ENCODE data around the gene KCNJ1. TPM values are rescaled to one million over a fixed set of nuclear protein-coding genes. Genes with fewer than 3 reads are reported as not detected.

Gene KCNJ1
- total and polyA plus RNA-seq, 2 experiments from 2014 or later, result 0.16 TPM; not detected in 1

- TF ChIP-seq REST (IDR thresholded peaks at IDR 0.05; ENCODE audit: unreplicated experiment) (no peak), ZNF331 (CRISPR knock-in tag; IDR thresholded peaks at IDR 0.05; ENCODE audit: low read depth) (no peak), CTCF (conservative IDR thresholded peaks at IDR 0.05; ENCODE audit: low read depth in 2 of 2) (no peak), CREB1 (CRISPR knock-in tag; IDR thresholded peaks at IDR 0.05; ENCODE audit: low read depth) (no peak), ETS1 (IDR thresholded peaks at IDR 0.05) (no peak), POLR2AphosphoS5 (IDR thresholded peaks at IDR 0.05; ENCODE audit: low read depth) (no peak)
These were observed 48.0 kb upstream of the KCNJ1 start (continued) for GRCh38 chr11:128915149-128915521.

GRCh38 chr11:128914216-128915148 is 47.4 kb upstream of the KCNJ1 start:
- Histone ChIP-seq H3F3A (replicated peaks; ENCODE audit: low read depth) (no peaks in the 10 kb centered on the region), H3K79me2 (replicated peaks; ENCODE audit: insufficient read depth) (no peaks in the 10 kb centered on the region), H3K9me2 (ENCODE audit: insufficient read depth) (no peaks in the 10 kb centered on the region), H3K27me3 (ENCODE audit: insufficient read depth) (peaks cover 3% of the 10 kb centered on the region; the same call in 1 of the 2 replicates), H2AFZ (no peak overlapping the region; the same call in 1 of the 2 replicates), H3K27ac (ENCODE audit: low read depth) (no peak overlapping the region), H4K20me1 (replicated peaks; ENCODE audit: insufficient read depth) (no peaks in the 10 kb centered on the region), H3K36me3 (ENCODE audit: insufficient read depth) (no peaks in the 10 kb centered on the region), H3K4me1 (ENCODE audit: insufficient read depth) (no peaks in the 10 kb centered on the region), H3K4me3 (no peak overlapping the region), H3K4me2 (no peak overlapping the region)
- DNase-seq (ENCODE audit: low spot score) (no peak), ATAC-seq (no peak)
- H3K4me1 Mint-ChIP-seq, result no peaks in the 10 kb centered on the region; the same call in 2 of the 3 replicates
- H3K27ac Mint-ChIP-seq, result no peak overlapping the region
- TF ChIP-seq CTCF (conservative IDR thresholded peaks at IDR 0.05; ENCODE audit: low read depth in 2 of 2), result no peak
- no peak for TF ChIP-seq ZNF331 (CRISPR knock-in tag; IDR thresholded peaks at IDR 0.05; ENCODE audit: low read depth)
- no peak for TF ChIP-seq POLR2AphosphoS5 (IDR thresholded peaks at IDR 0.05; ENCODE audit: low read depth)
- no peak for TF ChIP-seq EZH2 (IDR thresholded peaks at IDR 0.05; ENCODE audit: low read depth, unreplicated experiment)
- H3K4me3 Mint-ChIP-seq, result no peak overlapping the region
- no peaks in the 10 kb centered on the region; the same call in 2 of the 3 replicates for H3K36me3 Mint-ChIP-seq (ENCODE audit: low read depth)
- peaks cover 4% of the 10 kb centered on the region; the same call in 2 of the 3 replicates for H3K9me3 Mint-ChIP-seq
- peaks cover 11% of the 10 kb centered on the region for H3K27me3 Mint-ChIP-seq (ENCODE audit: insufficient read depth, low read depth, poor library complexity)

All from GM23338 (cell line).